ENCODE data around the gene PHF14.
"Not testable (repeated sequence)": the region's sequence is repeated elsewhere in the genome, so short reads cannot be mapped to it uniquely, and the experiment has no call there.

PHF14 gene

GRCh38 chr7:10973061-10973941 lies at the start of gene PHF14:
TSS of gene PHF14 (plus strand) at chr7:10973872. CDS start at chr7:10974324, 452 bp downstream.
- peak within 1 kb of the TSS; percentile 95 for H2AFZ ChIP-seq (ENCODE audit: low read depth, low read length)
- no peaks in the 10 kb centered on the region for H3K27me3 ChIP-seq (ENCODE audit: insufficient read depth, low read length)
- H3K9me3 ChIP-seq (ENCODE audit: low read length): peaks cover 4% of the 10 kb centered on the region
- peaks cover 23% of the 10 kb centered on the region for H3K36me3 ChIP-seq (ENCODE audit: insufficient read depth, low read length)
- peak within 1 kb of the TSS; percentile 85 for H3K4me3 ChIP-seq (ENCODE audit: low read length)
- H3K4me1 ChIP-seq (ENCODE audit: insufficient read depth, low read length): peaks cover 15% of the 10 kb centered on the region

- no peaks in the 10 kb centered on the region for H3K9me3 ChIP-seq (ENCODE audit: low read length)
- no peaks in the 10 kb centered on the region for H3K27me3 ChIP-seq (ENCODE audit: insufficient read depth, low read length)
- no peak overlapping the region for H3K4me3 ChIP-seq (ENCODE audit: low read length)
- no peaks in the 10 kb centered on the region for H3K4me1 ChIP-seq (ENCODE audit: insufficient read depth, low read length)
- no peak overlapping the region for H2AFZ ChIP-seq (ENCODE audit: low read depth, low read length)
- H3K36me3 ChIP-seq (ENCODE audit: insufficient read depth, low read length): no peaks in the 10 kb centered on the region
Measured at GRCh38 chr7:10924370-10924769, 49.3 kb upstream of the PHF14 start.

- H3K36me3 ChIP-seq (ENCODE audit: insufficient read depth, low read length): peaks cover 21% of the 10 kb centered on the region
- not testable (repeated sequence) for H3K4me3 ChIP-seq (ENCODE audit: low read length); H3K9me3 ChIP-seq (ENCODE audit: low read length); H3K27me3 ChIP-seq (ENCODE audit: insufficient read depth, low read length); H2AFZ ChIP-seq (ENCODE audit: low read depth, low read length); H3K4me1 ChIP-seq (ENCODE audit: insufficient read depth, low read length)
Measured at GRCh38 chr7:10928203-10928602, 45.5 kb upstream of the PHF14 start.

GRCh38 chr7:10930551-10930950 lies 43.1 kb upstream of the PHF14 start:
- Histone ChIP-seq H3K4me1 (ENCODE audit: insufficient read depth, low read length) (no peaks in the 10 kb centered on the region), H3K9me3 (ENCODE audit: low read length) (no peaks in the 10 kb centered on the region), H2AFZ (ENCODE audit: low read depth, low read length) (no peak overlapping the region), H3K36me3 (ENCODE audit: insufficient read depth, low read length) (peaks cover 37% of the 10 kb centered on the region), H3K27me3 (ENCODE audit: insufficient read depth, low read length) (no peaks in the 10 kb centered on the region), H3K4me3 (ENCODE audit: low read length) (no peak overlapping the region)

- no peaks in the 10 kb centered on the region for H3K27me3 ChIP-seq (ENCODE audit: insufficient read depth, low read length)
- no peak overlapping the region for H3K4me3 ChIP-seq (ENCODE audit: low read length)
- no peaks in the 10 kb centered on the region for H3K4me1 ChIP-seq (ENCODE audit: insufficient read depth, low read length)
- peaks cover 43% of the 10 kb centered on the region for H3K36me3 ChIP-seq (ENCODE audit: insufficient read depth, low read length)
- no peak overlapping the region for H2AFZ ChIP-seq (ENCODE audit: low read depth, low read length)
- H3K9me3 ChIP-seq (ENCODE audit: low read length): no peaks in the 10 kb centered on the region
Measured at GRCh38 chr7:10931161-10931560, 42.5 kb upstream of the PHF14 start.

GRCh38 chr7:10934292-10934691 lies 39.4 kb upstream of the PHF14 start:
- no peak overlapping the region for H2AFZ ChIP-seq (ENCODE audit: low read depth, low read length)
- peaks cover 60% of the 10 kb centered on the region for H3K36me3 ChIP-seq (ENCODE audit: insufficient read depth, low read length)
- no peak overlapping the region for H3K4me3 ChIP-seq (ENCODE audit: low read length)
- peaks cover 12% of the 10 kb centered on the region for H3K4me1 ChIP-seq (ENCODE audit: insufficient read depth, low read length)
- H3K9me3 ChIP-seq (ENCODE audit: low read length): no peaks in the 10 kb centered on the region
- no peaks in the 10 kb centered on the region for H3K27me3 ChIP-seq (ENCODE audit: insufficient read depth, low read length)

- Histone ChIP-seq H3K4me1 (ENCODE audit: insufficient read depth, low read length) (peaks cover 12% of the 10 kb centered on the region), H3K36me3 (ENCODE audit: insufficient read depth, low read length) (peaks cover 31% of the 10 kb centered on the region), H3K4me3 (ENCODE audit: low read length) (peak overlapping the region; percentile 69), H3K27me3 (ENCODE audit: insufficient read depth, low read length) (no peaks in the 10 kb centered on the region), H2AFZ (ENCODE audit: low read depth, low read length) (peak overlapping the region; percentile 63), H3K9me3 (ENCODE audit: low read length) (no peaks in the 10 kb centered on the region)
Measured at GRCh38 chr7:10939237-10939910, 34.3 kb upstream of the PHF14 start.

GRCh38 chr7:10939911-10940703 lies 33.6 kb upstream of the PHF14 start:
- H2AFZ ChIP-seq (ENCODE audit: low read depth, low read length): peak overlapping the region; percentile 63
- peaks cover 28% of the 10 kb centered on the region for H3K36me3 ChIP-seq (ENCODE audit: insufficient read depth, low read length)
- no peaks in the 10 kb centered on the region for H3K9me3 ChIP-seq (ENCODE audit: low read length)
- H3K4me1 ChIP-seq (ENCODE audit: insufficient read depth, low read length): peaks cover 12% of the 10 kb centered on the region
- H3K27me3 ChIP-seq (ENCODE audit: insufficient read depth, low read length): no peaks in the 10 kb centered on the region
- peak overlapping the region; percentile 69 for H3K4me3 ChIP-seq (ENCODE audit: low read length)

- no peaks in the 10 kb centered on the region for H3K9me3 ChIP-seq (ENCODE audit: low read length)
- peaks cover 12% of the 10 kb centered on the region for H3K4me1 ChIP-seq (ENCODE audit: insufficient read depth, low read length)
- no peaks in the 10 kb centered on the region for H3K27me3 ChIP-seq (ENCODE audit: insufficient read depth, low read length)
- peak overlapping the region; percentile 63 for H2AFZ ChIP-seq (ENCODE audit: low read depth, low read length)
- peaks cover 20% of the 10 kb centered on the region for H3K36me3 ChIP-seq (ENCODE audit: insufficient read depth, low read length)
- peak overlapping the region; percentile 69 for H3K4me3 ChIP-seq (ENCODE audit: low read length)
Measured at GRCh38 chr7:10940704-10941355, 32.8 kb upstream of the PHF14 start.

- Histone ChIP-seq H3K27me3 (ENCODE audit: insufficient read depth, low read length) (no peaks in the 10 kb centered on the region), H3K36me3 (ENCODE audit: insufficient read depth, low read length) (no peaks in the 10 kb centered on the region), H3K9me3 (ENCODE audit: low read length) (no peaks in the 10 kb centered on the region), H3K4me1 (ENCODE audit: insufficient read depth, low read length) (no peaks in the 10 kb centered on the region), H2AFZ (ENCODE audit: low read depth, low read length) (no peak overlapping the region), H3K4me3 (ENCODE audit: low read length) (no peak overlapping the region)
Measured at GRCh38 chr7:10950494-10950893, 23.2 kb upstream of the PHF14 start.

- H3K4me1 ChIP-seq (ENCODE audit: insufficient read depth, low read length); H2AFZ ChIP-seq (ENCODE audit: low read depth, low read length); H3K9me3 ChIP-seq (ENCODE audit: low read length); H3K36me3 ChIP-seq (ENCODE audit: insufficient read depth, low read length); H3K4me3 ChIP-seq (ENCODE audit: low read length); H3K27me3 ChIP-seq (ENCODE audit: insufficient read depth, low read length): not testable (repeated sequence)
Measured at GRCh38 chr7:10950974-10951578, 22.6 kb upstream of the PHF14 start.

- H3K4me1 ChIP-seq (ENCODE audit: insufficient read depth, low read length): no peaks in the 10 kb centered on the region
- no peak overlapping the region for H3K4me3 ChIP-seq (ENCODE audit: low read length)
- no peaks in the 10 kb centered on the region for H3K27me3 ChIP-seq (ENCODE audit: insufficient read depth, low read length)
- no peaks in the 10 kb centered on the region for H3K36me3 ChIP-seq (ENCODE audit: insufficient read depth, low read length)
- no peak overlapping the region for H2AFZ ChIP-seq (ENCODE audit: low read depth, low read length)
- H3K9me3 ChIP-seq (ENCODE audit: low read length): no peaks in the 10 kb centered on the region
Measured at GRCh38 chr7:10952588-10952987, 21.1 kb upstream of the PHF14 start.
